Smooth muscle cell (in vitro differentiated cells): Measurements from ENCODE around the gene BIVM. TPM values are rescaled to one million over a fixed set of nuclear protein-coding genes. Genes with fewer than 3 reads are reported as not detected.

ENCODE experiments used
- DNase-seq: peaks from one replicate; lab custom pipeline; 2025; ENCODE audit not compliant: unreplicated experiment; lab: John Stamatoyannopoulos, UW
- H2AFZ ChIP-seq: fragments of 200-600 bp; sonication (generic); 2 replicates; pipeline ENCODE4 v1.6.0; 2016; ENCODE audit warnings: antibody characterized with exemption, low read depth, mild to moderate bottlenecking
- H3F3A ChIP-seq: fragments of 200-600 bp; sonication (generic); 2 replicates; pipeline ENCODE4 v1.6.0; 2017; ENCODE audit warnings: antibody characterized with exemption, low read depth
- H3K27ac ChIP-seq: fragments of 200-600 bp; sonication (generic); 2 replicates; pipeline ENCODE4 v1.5.1; 2016; ENCODE audit warnings: low read depth, mild to moderate bottlenecking
- H3K27me3 ChIP-seq: fragments of 200-600 bp; sonication (generic); 2 replicates; pipeline ENCODE4 v1.6.1; 2016; ENCODE audit warnings: low read depth, mild to moderate bottlenecking
- H3K36me3 ChIP-seq: fragments of 200-600 bp; sonication (generic); 2 replicates; pipeline ENCODE4 v1.5.1; 2016; ENCODE audit warnings: low read depth
- H3K4me1 ChIP-seq: fragments of 200-600 bp; sonication (generic); 2 replicates; pipeline ENCODE4 v1.5.1; 2016; ENCODE audit warnings: low read depth
- H3K4me2 ChIP-seq: fragments of 200-600 bp; sonication (generic); 2 replicates; pipeline ENCODE4 v1.6.0; 2016; ENCODE audit warnings: mild to moderate bottlenecking
- H3K4me3 ChIP-seq: fragments of 200-600 bp; sonication (generic); 2 replicates; pipeline ENCODE4 v1.5.1; 2016; ENCODE audit warnings: mild to moderate bottlenecking
- H3K79me2 ChIP-seq: fragments of 200-600 bp; sonication (generic); 2 replicates; pipeline ENCODE4 v1.6.0; 2016; ENCODE audit warnings: low read depth, mild to moderate bottlenecking
- H3K9ac ChIP-seq: fragments of 200-600 bp; sonication (generic); 2 replicates; pipeline ENCODE4 v1.6.0; 2016; ENCODE audit warnings: low read depth
- H3K9me3 ChIP-seq: fragments of 200-600 bp; sonication (generic); replicated peaks from 2 replicates; pipeline ENCODE4 v1.5.1; 2016; ENCODE audit warnings: low read depth
- H4K20me1 ChIP-seq: fragments of 200-600 bp; sonication (generic); 2 replicates; pipeline ENCODE4 v1.6.0; 2016; ENCODE audit warnings: low read depth
- WGBS: methylation state at CpG from one replicate; pipeline ENCODE4 v1.1.7; 2016; ENCODE audit warnings: low lambda C conversion rate; 5-methylcytosine and 5-hydroxymethylcytosine counted together
- polyA plus RNA-seq: library from polyadenylated mRNA; unstranded; fragments of >200 nt; fragmentation: Nextera tagmentation; extraction: Ambion mirVana; gene quantifications from 2 replicates; pipeline ENCODE4 v1.2.1, GENCODE V29; 2016
- total RNA-seq: library from RNA; depleted of rRNA; stranded (reverse); fragments of >200 nt; gene quantifications from 2 replicates; pipeline ENCODE4 v1.2.3, GENCODE V29; 2014
- TF ChIP-seq, protein P1 (sequence below): fragments of 200-600 bp; sonication (generic); IDR thresholded peaks from 2 replicates; pipeline ENCODE4 v1.5.1; 2017; ENCODE audit warnings: borderline replicate concordance, mild to moderate bottlenecking, antibody characterized with exemption; ENCODE audit not compliant: insufficient read depth, poor library complexity, severe bottlenecking

BIVM gene
- total and polyA plus RNA-seq, 2 experiments from 2014 or later: 7.7 to 9.1 TPM

DNA sequence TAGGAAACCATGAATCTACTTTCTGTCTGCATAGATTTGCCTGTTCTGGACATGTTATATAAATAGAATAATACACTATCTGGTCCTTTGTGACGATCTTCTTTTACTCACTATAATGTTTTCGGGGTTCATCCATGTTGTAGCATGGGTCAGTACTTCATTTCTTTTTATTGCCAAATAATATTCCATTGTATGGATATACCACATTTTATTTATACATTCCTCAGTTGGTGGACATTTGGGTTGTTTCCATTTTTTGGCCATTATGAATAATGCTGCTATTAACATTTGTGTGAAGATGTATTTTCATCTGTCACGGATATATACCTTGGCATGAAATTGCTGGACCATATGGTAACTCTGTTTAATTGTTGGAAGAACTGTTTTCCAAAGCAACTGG lies 6.8 kb downstream of the BIVM start:
- Histone ChIP-seq H3K4me1 (no peaks in the 10 kb centered on the region), H3K4me2 (no peak overlapping the region), H3K9me3 (no peaks in the 10 kb centered on the region), H3K27me3 (no peaks in the 10 kb centered on the region), H4K20me1 (peaks cover 3% of the 10 kb centered on the region), H3K9ac (no peak overlapping the region), H3K79me2 (peaks cover 59% of the 10 kb centered on the region), H3K36me3 (peaks cover 5% of the 10 kb centered on the region), H3F3A (no peaks in the 10 kb centered on the region), H2AFZ (no peak overlapping the region), H3K27ac (no peak overlapping the region), H3K4me3 (no peak overlapping the region)
- TF ChIP-seq, protein P1, sequence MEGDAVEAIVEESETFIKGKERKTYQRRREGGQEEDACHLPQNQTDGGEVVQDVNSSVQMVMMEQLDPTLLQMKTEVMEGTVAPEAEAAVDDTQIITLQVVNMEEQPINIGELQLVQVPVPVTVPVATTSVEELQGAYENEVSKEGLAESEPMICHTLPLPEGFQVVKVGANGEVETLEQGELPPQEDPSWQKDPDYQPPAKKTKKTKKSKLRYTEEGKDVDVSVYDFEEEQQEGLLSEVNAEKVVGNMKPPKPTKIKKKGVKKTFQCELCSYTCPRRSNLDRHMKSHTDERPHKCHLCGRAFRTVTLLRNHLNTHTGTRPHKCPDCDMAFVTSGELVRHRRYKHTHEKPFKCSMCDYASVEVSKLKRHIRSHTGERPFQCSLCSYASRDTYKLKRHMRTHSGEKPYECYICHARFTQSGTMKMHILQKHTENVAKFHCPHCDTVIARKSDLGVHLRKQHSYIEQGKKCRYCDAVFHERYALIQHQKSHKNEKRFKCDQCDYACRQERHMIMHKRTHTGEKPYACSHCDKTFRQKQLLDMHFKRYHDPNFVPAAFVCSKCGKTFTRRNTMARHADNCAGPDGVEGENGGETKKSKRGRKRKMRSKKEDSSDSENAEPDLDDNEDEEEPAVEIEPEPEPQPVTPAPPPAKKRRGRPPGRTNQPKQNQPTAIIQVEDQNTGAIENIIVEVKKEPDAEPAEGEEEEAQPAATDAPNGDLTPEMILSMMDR: no peak
- DNase-seq: no peak
- 98% methylated on average over 3 of the region's 3 CpGs for WGBS

DNA sequence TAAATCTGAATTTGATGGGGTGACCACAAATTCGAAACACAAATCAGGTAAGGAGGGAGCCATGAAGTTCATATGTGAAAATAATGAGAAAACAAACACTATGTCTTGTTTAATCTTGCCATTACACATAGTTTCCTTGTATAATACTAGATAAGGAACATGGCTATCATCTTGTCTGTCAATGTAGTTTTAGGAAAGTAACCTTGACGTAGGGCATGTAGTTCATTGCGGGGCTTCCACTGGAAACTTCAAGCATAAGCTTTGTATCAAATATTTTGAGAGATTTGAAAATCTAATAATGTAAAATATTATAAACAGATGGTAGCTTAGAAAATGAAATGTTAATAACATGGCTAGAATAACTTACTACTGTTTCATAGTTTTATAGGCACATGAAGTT lies 8.8 kb downstream of the BIVM start:
- no peak overlapping the region for H3K4me2 ChIP-seq
- H2AFZ ChIP-seq: no peak overlapping the region
- no peak for DNase-seq
- WGBS: 92% methylated on average over 3 of the region's 3 CpGs
- no peak overlapping the region for H3K27ac ChIP-seq
- no peaks in the 10 kb centered on the region for H3K27me3 ChIP-seq
- H3K9ac ChIP-seq: no peak overlapping the region
- peaks cover 3% of the 10 kb centered on the region for H3K9me3 ChIP-seq
- no peak overlapping the region for H3K4me3 ChIP-seq
- H3K36me3 ChIP-seq: peaks cover 12% of the 10 kb centered on the region
- H3K4me1 ChIP-seq: no peaks in the 10 kb centered on the region
- TF ChIP-seq, protein P1: no peak
- H4K20me1 ChIP-seq: no peaks in the 10 kb centered on the region
- peaks cover 63% of the 10 kb centered on the region for H3K79me2 ChIP-seq
- H3F3A ChIP-seq: no peaks in the 10 kb centered on the region

DNA sequence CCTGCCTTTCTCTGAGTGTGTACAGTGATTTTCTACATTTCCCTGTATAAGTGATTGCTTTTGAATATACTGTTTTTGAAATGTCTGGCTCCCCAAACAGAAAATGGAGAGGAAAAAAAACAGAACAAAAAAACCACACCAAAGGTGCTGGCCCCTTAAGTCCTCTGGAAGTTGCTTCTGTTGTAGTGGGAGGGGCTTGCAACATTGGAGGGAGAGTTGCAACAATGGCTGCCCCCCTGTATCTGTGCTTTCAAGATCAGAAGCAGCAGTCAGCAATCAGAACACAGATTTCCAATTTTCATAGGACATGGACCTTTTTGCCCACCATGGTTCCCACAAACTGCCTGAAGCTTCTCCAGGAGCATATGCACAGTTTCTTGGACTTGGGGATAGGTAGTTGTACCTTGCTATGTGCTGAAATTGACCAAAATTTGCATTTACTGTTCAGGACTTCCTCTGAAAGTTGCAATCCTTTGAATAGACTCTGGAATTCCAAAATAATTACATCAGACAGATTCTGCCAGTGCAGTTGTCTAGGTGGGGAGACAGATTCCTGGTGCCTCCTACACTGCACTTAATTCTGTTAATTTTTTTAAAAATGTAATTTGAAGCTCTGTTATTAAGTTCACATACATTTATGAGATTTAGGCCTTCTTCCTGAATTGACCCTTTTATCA lies 13.8 kb downstream of the BIVM start:
- peaks cover 3% of the 10 kb centered on the region for H3K9me3 ChIP-seq
- H3K27ac ChIP-seq: peak overlapping the region; percentile 10
- no peak overlapping the region for H2AFZ ChIP-seq
- no peak overlapping the region for H3K4me3 ChIP-seq
- TF ChIP-seq, protein P1: no peak
- no peaks in the 10 kb centered on the region for H3F3A ChIP-seq
- no peaks in the 10 kb centered on the region for H3K4me1 ChIP-seq
- peaks cover 12% of the 10 kb centered on the region for H3K36me3 ChIP-seq
- DNase-seq: no peak
- peaks cover 39% of the 10 kb centered on the region for H3K79me2 ChIP-seq
- H3K9ac ChIP-seq: no peak overlapping the region
- no peak overlapping the region for H3K4me2 ChIP-seq
- peaks cover 3% of the 10 kb centered on the region for H4K20me1 ChIP-seq
- H3K27me3 ChIP-seq: no peaks in the 10 kb centered on the region

DNA sequence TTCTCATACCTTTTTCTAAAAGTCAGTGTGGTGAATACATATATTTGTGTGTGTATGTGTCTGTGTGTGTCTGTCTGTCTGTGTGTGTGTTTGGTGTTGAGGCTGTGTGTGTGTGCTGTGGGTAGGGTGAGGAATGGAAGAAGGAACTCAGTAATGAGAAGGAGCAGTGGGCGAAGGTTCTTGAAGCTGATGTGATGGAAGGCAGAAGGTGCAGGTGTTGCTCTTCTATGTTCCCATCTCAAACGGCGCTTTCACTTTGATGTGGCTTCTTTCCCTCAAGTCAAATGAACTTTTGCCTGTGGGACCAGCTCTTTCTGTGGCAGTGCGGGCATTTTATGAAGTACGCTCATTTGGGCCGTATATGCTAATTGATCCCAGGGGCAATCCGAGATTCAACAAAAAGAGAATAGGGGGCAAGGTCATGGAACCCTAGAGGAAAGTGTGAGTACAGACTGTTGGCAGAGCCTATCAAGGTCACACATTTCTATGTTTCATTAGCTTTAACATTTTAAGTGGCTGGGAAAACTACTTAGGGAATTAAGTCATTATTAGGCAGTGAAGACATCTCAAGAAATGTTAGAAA lies 15.2 kb downstream of the BIVM start:
- no peak overlapping the region for H2AFZ ChIP-seq
- peaks cover 3% of the 10 kb centered on the region for H3K9me3 ChIP-seq
- H3K36me3 ChIP-seq: peaks cover 12% of the 10 kb centered on the region
- H3K4me1 ChIP-seq: no peaks in the 10 kb centered on the region
- no peak overlapping the region for H3K27ac ChIP-seq
- no peaks in the 10 kb centered on the region for H3F3A ChIP-seq
- H3K4me3 ChIP-seq: no peak overlapping the region
- no peak for DNase-seq
- TF ChIP-seq, protein P1: no peak
- H3K9ac ChIP-seq: no peak overlapping the region
- no peak overlapping the region for H3K4me2 ChIP-seq
- H3K27me3 ChIP-seq: no peaks in the 10 kb centered on the region
- peaks cover 25% of the 10 kb centered on the region for H3K79me2 ChIP-seq
- H4K20me1 ChIP-seq: peaks cover 3% of the 10 kb centered on the region
- WGBS: 90% methylated on average over 7 of the region's 7 CpGs
